Activated CD8-positive, alpha-beta T cell treated with anti-CD3 and anti-CD28 coated beads for 36 hours (primary cell): ENCODE results near the gene LRP1. TPM values are rescaled to one million over a fixed set of nuclear protein-coding genes. Genes with fewer than 3 reads are reported as not detected.

ENCODE experiments used
- ATAC-seq: fragments of 200-7000 bp; cut with Tn5 transposase; one replicate; pipeline ENCODE4 v1.10.0; 2021; ENCODE audit warnings: mild to moderate bottlenecking, moderate library complexity
- CTCF ChIA-PET: fragments of 350-600 bp; sonication (Branson Sonifier 250); formaldehyde crosslinking; loops from one replicate; lab custom pipeline; 2021; ENCODE audit warnings: antibody characterized with exemption; lab: Charles Lee
- POLR2A ChIA-PET: fragments of 350-600 bp; sonication (Branson Sonifier 250); formaldehyde crosslinking; loops from one replicate; lab custom pipeline; 2021; ENCODE audit warnings: antibody characterized with exemption; lab: Charles Lee
- DNase-seq: peaks from one replicate; pipeline ENCODE4 v3.0.0-alpha.2; 2020
- H3K27ac Mint-ChIP-seq: one replicate; pipeline ENCODE4 v1.8.0; 2021; ENCODE audit warnings: mild to moderate bottlenecking, mixed read lengths
- H3K27me3 Mint-ChIP-seq: one replicate; pipeline ENCODE4 v1.8.0; 2021; ENCODE audit warnings: mixed read lengths
- H3K36me3 Mint-ChIP-seq: one replicate; pipeline ENCODE4 v1.8.0; 2021; ENCODE audit warnings: low read depth, mixed read lengths
- H3K4me1 Mint-ChIP-seq: one replicate; pipeline ENCODE4 v1.8.0; 2021; ENCODE audit warnings: low read depth, mixed read lengths
- H3K4me3 Mint-ChIP-seq: one replicate; pipeline ENCODE4 v1.8.0; 2021; ENCODE audit warnings: mild to moderate bottlenecking, moderate library complexity, mixed read lengths
- H3K9me3 Mint-ChIP-seq: one replicate; pipeline ENCODE4 v1.8.0; 2021; ENCODE audit warnings: mixed read lengths
- CTCF ChIP-seq: fragments of 200-600 bp; IDR thresholded peaks from one replicate; pipeline ENCODE4 v1.8.0; 2022; ENCODE audit warnings: antibody characterized with exemption, mild to moderate bottlenecking
- intact Hi-C: fragments of 100-400 bp; cut with micrococcal nuclease; formaldehyde crosslinking; loops from one replicate; pipeline ENCODE4 v1.10.0; 2022
- total RNA-seq, 2 experiments: library from RNA; stranded (reverse); gene quantifications; one replicate each; pipeline ENCODE4 v1.2.3, GENCODE V29; 2021

The LRP1 gene
- total RNA-seq, 2 experiments from 2014 or later, result 1.5 to 1.9 TPM

- H3K4me3 Mint-ChIP-seq, result peak overlapping the region; percentile 90
- H3K27ac Mint-ChIP-seq, result peak overlapping the region; percentile 97
- no peak for ATAC-seq
- H3K36me3 Mint-ChIP-seq, result peaks cover 21% of the 10 kb centered on the region
- POLR2A ChIA-PET, result interaction anchor here (1.4 to 18.7 kb wide), 4 partner anchors 6 to 20 kb away, joined by 5 to 417 read pairs (median 130); partner anchors contain the start of genes NEMP1 and STAT6
- CTCF ChIA-PET, result interaction anchor here (12.4 kb wide), 1 partner anchor 14 kb away, joined by 193 read pairs; no protein-coding TSS in a partner anchor
- intact Hi-C loops, result no loop called here
- no peaks in the 10 kb centered on the region for H3K27me3 Mint-ChIP-seq
- peak; percentile 75 for DNase-seq
- no peak for TF ChIP-seq CTCF
- H3K9me3 Mint-ChIP-seq, result no peaks in the 10 kb centered on the region
- H3K4me1 Mint-ChIP-seq, result peaks cover 32% of the 10 kb centered on the region
Observed at GRCh38 chr12:57085999-57086492, 42.2 kb upstream of the LRP1 start.

- intact Hi-C loops, result no loop called here
- Mint-ChIP-seq H3K36me3 (peaks cover 26% of the 10 kb centered on the region), H3K27ac (peak overlapping the region; percentile 97), H3K9me3 (no peaks in the 10 kb centered on the region), H3K4me1 (peaks cover 37% of the 10 kb centered on the region), H3K27me3 (no peaks in the 10 kb centered on the region), H3K4me3 (peak overlapping the region; percentile 90)
- POLR2A ChIA-PET, result interaction anchor here (0.7 to 18.7 kb wide), 6 partner anchors 6 to 450 kb away, joined by 3 to 417 read pairs (median 54); partner anchors contain the start of genes NEMP1 and STAT6
- DNase-seq (peak; percentile 73), ATAC-seq (no peak)
- CTCF ChIA-PET, result interaction anchor here (12.4 kb wide), 1 partner anchor 14 kb away, joined by 193 read pairs; no protein-coding TSS in a partner anchor
- no peak for TF ChIP-seq CTCF
Observed at GRCh38 chr12:57086493-57087009, 41.7 kb upstream of the LRP1 start.

GRCh38 chr12:57087010-57087690 lies 41.1 kb upstream of the LRP1 start:
- ATAC-seq (peak; percentile 48), DNase-seq (peak; percentile 96)
- Mint-ChIP-seq H3K4me1 (peaks cover 43% of the 10 kb centered on the region), H3K4me3 (peak overlapping the region; percentile 90), H3K36me3 (peaks cover 32% of the 10 kb centered on the region), H3K9me3 (no peaks in the 10 kb centered on the region), H3K27ac (peak overlapping the region; percentile 97), H3K27me3 (no peaks in the 10 kb centered on the region)
- ChIA-PET CTCF (interaction anchor here (1.2 to 12.4 kb wide), 5 partner anchors 8 to 127 kb away, joined by 3 to 193 read pairs (median 5); partner anchors contain the start of genes NEMP1 and STAT6), POLR2A (interaction anchor here (0.7 to 18.7 kb wide), 7 partner anchors 7 to 451 kb away, joined by 3 to 417 read pairs (median 5); partner anchors contain the start of genes NEMP1 and STAT6)
- intact Hi-C loops, result no loop called here
- TF ChIP-seq CTCF, result no peak

GRCh38 chr12:57087691-57088353 lies 40.5 kb upstream of the LRP1 start:
- H3K4me3 Mint-ChIP-seq, result peak overlapping the region; percentile 90
- no peaks in the 10 kb centered on the region for H3K27me3 Mint-ChIP-seq
- ATAC-seq, result peak; percentile 50
- POLR2A ChIA-PET, result interaction anchor here (0.7 to 18.7 kb wide), 8 partner anchors 7 to 76 kb away, joined by 3 to 417 read pairs (median 4); partner anchors contain the start of genes NEMP1 and STAT6
- H3K36me3 Mint-ChIP-seq, result peaks cover 39% of the 10 kb centered on the region
- no peaks in the 10 kb centered on the region for H3K9me3 Mint-ChIP-seq
- peak overlapping the region; percentile 97 for H3K27ac Mint-ChIP-seq
- no peak for TF ChIP-seq CTCF
- DNase-seq, result peak; percentile 98
- intact Hi-C loops, result loop anchor here (1.0 to 2.0 kb wide), 2 partner anchors 9 to 23 kb away; partner anchors contain the start of gene STAT6
- CTCF ChIA-PET, result interaction anchor here (1.2 to 12.4 kb wide), 5 partner anchors 9 to 126 kb away, joined by 3 to 193 read pairs (median 5); partner anchors contain the start of genes NEMP1 and STAT6
- peaks cover 50% of the 10 kb centered on the region for H3K4me1 Mint-ChIP-seq
